ACC112 (cell line): ENCODE results near the gene KRTAP19-3.
"Not testable (repeated sequence)": the region's sequence is repeated elsewhere in the genome, so short reads cannot be mapped to it uniquely, and the experiment has no call there.

Experiments used
- H2AFZ ChIP-seq: fragments of 200-600 bp; sonication (generic); one replicate; pipeline ENCODE4 v1.6.0; 2017; ENCODE audit warnings: antibody characterized with exemption, low read length; ENCODE audit not compliant: unreplicated experiment
- H3K27ac ChIP-seq: fragments of 200-600 bp; sonication (generic); 2 replicates; pipeline ENCODE4 v1.5.1; 2014; ENCODE audit warnings: low read depth, mild to moderate bottlenecking, antibody characterized with exemption, low read length, moderate library complexity
- H3K27me3 ChIP-seq: fragments of 200-600 bp; sonication (generic); 2 replicates; pipeline ENCODE4 v1.6.1; 2014; ENCODE audit warnings: mild to moderate bottlenecking, antibody characterized with exemption, low read length, moderate library complexity, mixed read lengths; ENCODE audit not compliant: insufficient read depth
- H3K36me3 ChIP-seq: fragments of 200-600 bp; sonication (generic); 2 replicates; pipeline ENCODE4 v1.6.1; 2016; ENCODE audit warnings: mild to moderate bottlenecking, antibody characterized with exemption, low read length, moderate library complexity, mixed read lengths; ENCODE audit not compliant: insufficient read depth
- H3K4me1 ChIP-seq: fragments of 200-600 bp; sonication (generic); one replicate; pipeline ENCODE4 v1.6.1; 2016; ENCODE audit warnings: low read length, mixed read lengths; ENCODE audit not compliant: insufficient read depth, unreplicated experiment, control insufficient read depth
- H3K4me3 ChIP-seq: fragments of 200-600 bp; sonication (generic); 2 replicates; pipeline ENCODE4 v1.5.1; 2014; ENCODE audit warnings: mild to moderate bottlenecking, low read depth, low read length
- H3K79me2 ChIP-seq: fragments of 200-600 bp; sonication (generic); one replicate; pipeline ENCODE4 v1.6.0; 2016; ENCODE audit warnings: low read length; ENCODE audit not compliant: control insufficient read depth, unreplicated experiment, insufficient read depth

KRTAP19-3 gene

GRCh38 chr21:30491963-30492428, at the start of gene KRTAP19-3:
KRTAP19-3 (minus strand) TSS chr21:30492013; CDS start chr21:30491957, 56 bp downstream.
- Histone ChIP-seq H3K79me2 (no peaks in the 10 kb centered on the region), H2AFZ (no peak within 1 kb of the TSS), H3K36me3 (no peaks in the 10 kb centered on the region), H3K27me3 (no peaks in the 10 kb centered on the region), H3K27ac (no peak within 1 kb of the TSS), H3K4me1 (no peaks in the 10 kb centered on the region), H3K4me3 (no peak within 1 kb of the TSS)

GRCh38 chr21:30518876-30519275, 27.1 kb upstream of the KRTAP19-3 start:
- H3K4me1 ChIP-seq: no peaks in the 10 kb centered on the region
- no peaks in the 10 kb centered on the region for H3K36me3 ChIP-seq
- no peak overlapping the region for H3K4me3 ChIP-seq
- H2AFZ ChIP-seq: no peak overlapping the region
- no peak overlapping the region for H3K27ac ChIP-seq
- no peaks in the 10 kb centered on the region for H3K27me3 ChIP-seq
- H3K79me2 ChIP-seq: no peaks in the 10 kb centered on the region

GRCh38 chr21:30515681-30516080, 23.9 kb upstream of the KRTAP19-3 start:
- no peaks in the 10 kb centered on the region for H3K27me3 ChIP-seq
- no peaks in the 10 kb centered on the region for H3K79me2 ChIP-seq
- no peaks in the 10 kb centered on the region for H3K36me3 ChIP-seq
- no peaks in the 10 kb centered on the region for H3K4me1 ChIP-seq
- H2AFZ ChIP-seq: no peak overlapping the region
- no peak overlapping the region for H3K27ac ChIP-seq
- no peak overlapping the region for H3K4me3 ChIP-seq

- H3K36me3 ChIP-seq, H3K27ac ChIP-seq, H3K4me3 ChIP-seq, H3K79me2 ChIP-seq, H3K4me1 ChIP-seq, H3K27me3 ChIP-seq, H2AFZ ChIP-seq: not testable (repeated sequence)
Observed at GRCh38 chr21:30505621-30506205, 13.9 kb upstream of the KRTAP19-3 start.

- Histone ChIP-seq H3K79me2 (no peaks in the 10 kb centered on the region), H2AFZ (no peak within 1 kb of the TSS), H3K36me3 (no peaks in the 10 kb centered on the region), H3K4me3 (no peak within 1 kb of the TSS), H3K4me1 (no peaks in the 10 kb centered on the region), H3K27me3 (no peaks in the 10 kb centered on the region), H3K27ac (no peak within 1 kb of the TSS)
Observed at GRCh38 chr21:30502041-30502440, 10.2 kb upstream of the KRTAP19-3 start, which contains the start of gene KRTAP19-5. KRTAP19-5 (minus strand) TSS chr21:30502141; CDS start chr21:30502090, 51 bp downstream.

GRCh38 chr21:30497065-30497464, 5.3 kb upstream of the KRTAP19-3 start, which contains the start of gene KRTAP19-4:
KRTAP19-4 (minus strand) TSS chr21:30497165; CDS start chr21:30497110, 55 bp downstream.
- Histone ChIP-seq H3K27me3 (no peaks in the 10 kb centered on the region), H2AFZ (no peak within 1 kb of the TSS)

GRCh38 chr21:30487336-30487735, 4.5 kb downstream of the KRTAP19-3 start, which contains the start of gene KRTAP19-2:
KRTAP19-2 (minus strand) TSS chr21:30487436; CDS start chr21:30487348, 88 bp downstream.
- H3K4me3 ChIP-seq: no peak within 1 kb of the TSS
- H3K79me2 ChIP-seq: no peaks in the 10 kb centered on the region
- no peak within 1 kb of the TSS for H3K27ac ChIP-seq
- no peaks in the 10 kb centered on the region for H3K36me3 ChIP-seq
- H3K4me1 ChIP-seq: no peaks in the 10 kb centered on the region
- no peaks in the 10 kb centered on the region for H3K27me3 ChIP-seq
- H2AFZ ChIP-seq: no peak within 1 kb of the TSS

More at GRCh38 chr21:30497065-30497464, 5.3 kb upstream of the KRTAP19-3 start, which contains the start of gene KRTAP19-4:
- H3K4me1 ChIP-seq: no peaks in the 10 kb centered on the region
- no peak within 1 kb of the TSS for H3K4me3 ChIP-seq
- no peaks in the 10 kb centered on the region for H3K79me2 ChIP-seq
- no peaks in the 10 kb centered on the region for H3K36me3 ChIP-seq
- no peak within 1 kb of the TSS for H3K27ac ChIP-seq

GRCh38 chr21:30486180-30486579, 5.6 kb downstream of the KRTAP19-3 start:
- Histone ChIP-seq H3K4me3 (no peak overlapping the region), H3K36me3 (no peaks in the 10 kb centered on the region), H3K4me1 (no peaks in the 10 kb centered on the region), H3K79me2 (no peaks in the 10 kb centered on the region), H2AFZ (no peak overlapping the region), H3K27me3 (no peaks in the 10 kb centered on the region), H3K27ac (no peak overlapping the region)

GRCh38 chr21:30482130-30482529, 9.7 kb downstream of the KRTAP19-3 start:
- no peaks in the 10 kb centered on the region for H3K4me1 ChIP-seq
- no peak overlapping the region for H2AFZ ChIP-seq
- no peaks in the 10 kb centered on the region for H3K79me2 ChIP-seq
- H3K27me3 ChIP-seq: no peaks in the 10 kb centered on the region
- no peaks in the 10 kb centered on the region for H3K36me3 ChIP-seq
- no peak overlapping the region for H3K27ac ChIP-seq
- H3K4me3 ChIP-seq: no peak overlapping the region

GRCh38 chr21:30480145-30480544, 11.7 kb downstream of the KRTAP19-3 start, which contains the start of gene KRTAP19-1:
KRTAP19-1 (minus strand) TSS chr21:30480367; CDS start chr21:30480317, 50 bp downstream.
- Histone ChIP-seq H3K27me3 (no peaks in the 10 kb centered on the region), H2AFZ (no peak within 1 kb of the TSS), H3K27ac (no peak within 1 kb of the TSS), H3K79me2 (no peaks in the 10 kb centered on the region), H3K4me3 (no peak within 1 kb of the TSS), H3K36me3 (no peaks in the 10 kb centered on the region), H3K4me1 (no peaks in the 10 kb centered on the region)

GRCh38 chr21:30479259-30479658, 12.6 kb downstream of the KRTAP19-3 start:
- no peaks in the 10 kb centered on the region for H3K79me2 ChIP-seq
- no peaks in the 10 kb centered on the region for H3K27me3 ChIP-seq
- H3K27ac ChIP-seq: no peak overlapping the region
- no peaks in the 10 kb centered on the region for H3K36me3 ChIP-seq
- H3K4me3 ChIP-seq: no peak overlapping the region
- no peak overlapping the region for H2AFZ ChIP-seq
- H3K4me1 ChIP-seq: no peaks in the 10 kb centered on the region
